Dermis microvascular lymphatic vessel endothelial cell (primary cell): Measurements from ENCODE around the gene SMPD1. TPM values are rescaled to one million over a fixed set of nuclear protein-coding genes. Genes with fewer than 3 reads are reported as not detected.
"Not testable (repeated sequence)": the region's sequence is repeated elsewhere in the genome, so short reads cannot be mapped to it uniquely, and the experiment has no call there.

Source experiments
- DNase-seq, 2 donors: peaks; one replicate each; pipeline versions ENCODE4 v3.0.0 to v3.0.0-alpha.2; 2010; ENCODE audit warnings: low read depth in 2 of 2
- total RNA-seq: library from RNA; depleted of rRNA; stranded (reverse); fragments of >200 nt; gene quantifications from 2 replicates; pipeline ENCODE4 v1.2.1, GENCODE V29; 2014

SMPD1 gene
- total RNA-seq, 1 donor from 2014 or later: 13.7 TPM

- DNase-seq: no peak
Observed at GRCh38 chr11:6388748-6389147, 1.5 kb upstream of the SMPD1 start.

GRCh38 chr11:6390718-6391469 lies 620 bp downstream of the SMPD1 start:
- no peak for DNase-seq

GRCh38 chr11:6391537-6392134 lies 1.4 kb downstream of the SMPD1 start:
- no peak for DNase-seq

GRCh38 chr11:6392251-6392650 lies 2.0 kb downstream of the SMPD1 start:
- DNase-seq: not testable (repeated sequence)

DNA sequence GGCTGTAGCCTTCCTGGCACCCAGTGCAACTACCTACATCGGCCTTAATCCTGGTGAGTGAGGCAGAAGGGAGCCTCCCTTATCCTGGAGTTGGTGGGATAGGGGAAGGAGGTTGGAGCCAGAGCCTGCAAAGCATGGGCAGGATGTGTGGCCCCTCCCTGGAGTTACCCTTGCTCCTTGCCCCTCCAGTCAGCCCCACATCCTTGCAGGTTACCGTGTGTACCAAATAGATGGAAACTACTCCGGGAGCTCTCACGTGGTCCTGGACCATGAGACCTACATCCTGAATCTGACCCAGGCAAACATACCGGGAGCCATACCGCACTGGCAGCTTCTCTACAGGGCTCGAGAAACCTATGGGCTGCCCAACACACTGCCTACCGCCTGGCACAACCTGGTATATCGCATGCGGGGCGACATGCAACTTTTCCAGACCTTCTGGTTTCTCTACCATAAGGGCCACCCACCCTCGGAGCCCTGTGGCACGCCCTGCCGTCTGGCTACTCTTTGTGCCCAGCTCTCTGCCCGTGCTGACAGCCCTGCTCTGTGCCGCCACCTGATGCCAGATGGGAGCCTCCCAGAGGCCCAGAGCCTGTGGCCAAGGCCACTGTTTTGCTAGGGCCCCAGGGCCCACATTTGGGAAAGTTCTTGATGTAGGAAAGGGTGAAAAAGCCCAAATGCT lies 3.9 kb downstream of the SMPD1 start:
- no peak for DNase-seq

DNA sequence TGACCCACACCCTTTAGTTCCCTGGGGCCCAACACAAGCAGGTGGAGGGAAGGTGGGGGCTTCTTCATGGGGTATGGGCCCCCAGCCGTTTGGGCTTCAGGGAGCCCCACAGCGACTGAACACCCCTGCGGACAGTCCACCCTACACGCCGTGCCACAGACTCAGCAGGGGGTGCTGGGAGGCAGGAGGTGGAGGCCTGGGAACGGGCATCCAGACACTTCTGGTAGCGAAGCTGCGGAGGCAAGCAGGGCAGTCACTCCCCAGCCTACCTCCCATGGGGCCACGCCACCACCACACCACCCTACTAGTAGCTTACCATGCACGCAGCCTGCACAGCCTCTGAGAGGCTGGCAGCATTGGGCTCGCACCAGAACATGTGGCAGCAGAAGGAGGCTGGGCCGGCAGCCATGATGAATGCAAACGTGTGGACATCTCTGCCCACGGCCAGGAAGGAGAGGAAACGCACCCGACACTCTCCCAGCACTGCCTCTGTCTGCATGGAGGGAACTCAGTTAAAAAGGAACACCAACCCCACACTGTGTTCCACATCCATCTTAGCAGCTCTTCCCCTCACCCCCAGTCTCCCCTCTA lies 5.3 kb downstream of the SMPD1 start:
- DNase-seq: no peak

DNA sequence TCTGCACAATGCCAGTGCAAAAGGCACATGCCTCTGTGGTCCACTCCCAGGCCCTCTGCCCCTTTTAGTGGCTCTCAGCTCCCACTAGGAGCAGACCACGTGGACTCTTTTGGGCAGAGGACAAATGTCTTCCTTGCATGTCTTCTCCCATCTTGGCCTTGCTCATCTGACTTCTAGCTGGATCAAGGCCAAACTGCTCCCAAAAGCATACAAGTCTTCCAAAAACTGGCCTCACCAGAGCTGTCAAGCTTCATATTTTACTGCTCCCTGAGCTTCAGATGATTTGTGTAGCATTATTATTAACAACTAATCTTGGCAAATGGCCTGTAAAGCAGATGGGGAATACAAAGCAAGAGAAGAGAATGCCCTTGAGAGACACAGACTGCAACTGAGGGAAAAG lies 6.9 kb downstream of the SMPD1 start:
- no peak for DNase-seq

DNA sequence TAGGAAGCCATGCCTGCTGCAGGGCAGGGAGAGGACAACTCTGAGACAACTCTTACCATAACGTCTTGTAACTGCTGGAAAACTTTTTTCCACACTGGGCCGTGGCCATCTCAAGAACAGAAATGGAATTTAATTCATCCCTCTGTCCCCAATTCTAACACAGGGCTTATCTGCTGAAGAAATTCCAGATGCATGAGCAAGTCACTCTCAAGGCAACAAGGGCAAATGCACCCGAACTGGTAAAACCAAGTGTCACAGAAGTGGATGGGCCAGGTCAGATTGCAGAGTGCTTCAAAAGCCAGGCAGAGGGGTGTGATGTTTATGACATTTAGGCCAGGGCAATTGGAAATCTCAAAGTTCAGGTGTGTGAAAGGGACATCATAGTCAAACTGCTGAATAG lies 7.4 kb downstream of the SMPD1 start:
- DNase-seq: no peak

GRCh38 chr11:6400431-6401345 lies 10.4 kb downstream of the SMPD1 start:
- DNase-seq: no peak

DNA sequence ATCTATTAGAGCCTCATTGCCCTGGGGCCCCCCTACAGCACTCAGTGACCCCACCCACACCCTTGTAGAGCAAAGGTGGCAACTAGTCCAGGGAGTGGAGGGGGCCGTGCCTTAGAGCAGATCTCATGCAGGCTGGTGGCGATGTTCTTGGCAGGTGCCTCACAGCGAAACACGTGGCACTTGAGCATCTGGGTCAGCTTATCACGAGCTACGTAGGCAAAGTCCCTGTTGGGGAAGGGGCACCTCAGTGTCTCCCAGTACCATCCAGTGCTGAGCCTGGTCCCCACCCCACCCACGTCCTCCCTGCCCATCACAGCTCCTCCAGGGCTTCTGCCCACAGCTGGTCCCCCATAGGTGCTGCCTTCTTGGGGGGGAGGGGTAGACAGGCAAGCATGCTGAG lies 11.2 kb downstream of the SMPD1 start:
- DNase-seq: no peak

GRCh38 chr11:6402061-6402470 lies 11.8 kb downstream of the SMPD1 start:
- DNase-seq: no peak

- DNase-seq: no peak
Observed at GRCh38 chr11:6402561-6402981, 12.3 kb downstream of the SMPD1 start.

DNA sequence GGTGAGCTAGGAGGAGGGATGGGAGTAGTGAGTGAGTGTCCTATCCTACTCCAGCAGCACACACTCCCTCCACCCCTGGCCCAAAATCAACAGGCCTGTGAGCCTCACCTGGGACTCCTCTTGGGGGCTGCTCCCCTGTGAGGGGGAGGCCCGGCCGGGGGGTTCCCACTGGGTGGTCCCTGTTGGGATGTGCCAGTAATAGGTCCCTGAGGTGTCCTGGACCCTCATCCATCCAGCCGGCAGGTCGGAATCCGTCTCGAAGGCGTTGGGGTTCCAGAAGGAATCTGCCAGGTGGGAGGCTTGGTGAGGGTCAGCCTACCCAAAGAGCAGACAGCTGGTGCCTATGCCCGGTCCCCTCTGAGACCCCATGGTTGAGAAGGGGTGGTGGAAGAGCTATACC lies 13.3 kb downstream of the SMPD1 start:
- DNase-seq: no peak

DNA sequence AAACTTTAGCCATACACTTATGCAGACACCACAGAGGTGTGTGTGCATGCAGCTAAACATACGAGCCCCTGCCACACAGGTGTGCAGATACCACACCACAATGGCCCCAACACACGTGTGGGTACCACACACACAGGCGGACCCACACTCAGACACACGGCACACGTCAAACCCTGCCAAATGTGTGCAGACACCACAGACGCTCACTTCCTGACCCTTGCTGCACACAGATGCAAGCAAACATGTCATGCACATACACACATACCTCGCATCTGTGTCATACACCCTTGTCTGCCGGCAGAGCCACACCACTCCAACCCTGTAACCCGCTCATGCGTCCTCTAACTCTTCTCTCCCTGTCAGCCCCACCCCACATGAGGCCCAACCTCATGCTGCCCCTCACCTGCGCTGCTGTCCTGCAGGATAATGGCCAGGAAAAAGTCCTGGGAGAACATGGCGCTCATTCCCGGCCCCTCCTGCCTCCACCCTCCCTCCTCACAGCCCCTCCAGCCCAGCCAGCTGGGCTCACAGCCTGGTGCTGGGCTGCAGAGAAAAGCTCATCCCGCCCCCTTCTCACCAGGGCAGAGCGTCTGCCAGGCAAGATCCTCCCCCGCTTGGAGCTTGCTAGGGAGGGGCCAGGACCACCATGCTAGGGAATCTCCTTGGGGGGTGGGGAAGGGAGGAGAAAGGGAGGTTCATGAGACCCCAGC lies 14.2 kb downstream of the SMPD1 start:
- no peak for DNase-seq

- no peak for DNase-seq
Observed at GRCh38 chr11:6405052-6405667, 14.9 kb downstream of the SMPD1 start.

DNA sequence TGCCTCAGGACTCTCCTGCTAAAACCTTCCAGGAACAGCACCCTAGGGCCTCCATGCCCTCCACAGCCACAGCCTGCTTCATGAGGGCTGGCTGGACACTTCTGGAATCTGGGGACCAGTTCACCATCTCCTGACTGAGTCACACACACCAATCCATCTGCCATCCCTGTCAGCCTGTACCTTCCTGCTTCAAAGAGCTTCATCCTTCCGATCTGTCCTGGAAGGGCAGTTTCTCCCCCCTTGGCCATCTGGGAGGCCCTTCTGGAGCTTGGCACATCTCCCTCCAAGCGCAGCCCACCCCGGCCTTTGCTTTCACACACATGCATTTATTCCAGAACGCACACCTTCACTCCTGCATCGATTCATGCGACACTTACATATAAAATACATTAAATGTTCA lies 15.6 kb downstream of the SMPD1 start:
- DNase-seq: no peak

GRCh38 chr11:6406370-6406769 lies 16.1 kb downstream of the SMPD1 start:
- DNase-seq: no peak

DNA sequence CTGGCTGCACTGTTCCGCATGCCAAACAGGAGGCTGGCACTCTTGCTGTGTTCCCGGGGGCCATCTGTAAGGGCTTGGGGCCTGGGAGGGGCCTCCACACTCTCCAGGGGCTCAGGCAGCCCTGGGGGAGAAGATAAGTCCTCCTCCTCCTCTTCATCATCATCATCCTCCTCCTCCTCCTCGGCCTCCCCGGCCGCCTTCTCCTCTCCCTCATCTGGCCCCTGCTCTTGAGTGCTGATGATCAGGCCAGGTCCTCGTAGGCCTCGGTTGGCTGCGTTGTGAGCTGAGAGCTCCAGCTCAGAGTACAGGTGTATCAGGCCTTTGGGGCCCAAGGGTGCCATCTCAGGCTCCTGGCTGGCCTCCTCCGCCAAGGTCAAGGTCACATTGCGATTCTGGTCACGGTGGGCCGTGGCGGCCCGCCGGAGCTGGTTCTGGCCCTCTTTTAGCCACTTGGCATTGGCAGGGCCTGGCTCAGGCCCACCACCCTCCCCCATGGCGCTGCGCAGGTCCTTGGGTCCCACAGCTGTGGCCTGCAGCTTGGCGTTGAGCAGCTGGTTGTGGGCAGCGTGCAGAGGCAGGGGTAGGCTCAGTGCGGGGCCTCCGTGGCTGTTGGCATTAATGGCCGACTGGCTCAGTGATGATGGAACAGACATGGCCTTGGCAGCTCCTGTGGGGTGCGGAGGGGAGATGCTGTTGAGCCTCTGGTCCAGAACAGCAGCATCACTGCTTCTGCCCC lies 20.6 kb downstream of the SMPD1 start:
- DNase-seq: no peak

- no peak for DNase-seq
Observed at GRCh38 chr11:6411594-6412031, 21.3 kb downstream of the SMPD1 start.
